DOHH2 (cell line): Measurements from ENCODE around the gene DMRT1.
A peak's percentile ranks its signal among the peaks of the same experiment; 100 is the strongest.

Experiments used
- EZH2phosphoT487 ChIP-seq: fragments of 200-600 bp; sonication (generic); IDR thresholded peaks from 2 replicates; pipeline ENCODE4 v1.6.1; 2017; ENCODE audit warnings: borderline replicate concordance, mild to moderate bottlenecking, antibody characterized with exemption, low read length, moderate library complexity, mixed read lengths
- TF ChIP-seq, protein P1 (sequence below): fragments of 200-600 bp; sonication (generic); IDR thresholded peaks from one replicate; pipeline ENCODE4 v1.5.1; 2014; ENCODE audit warnings: antibody characterized with exemption, mild to moderate bottlenecking, low read depth, low read length; ENCODE audit not compliant: poor library complexity, severe bottlenecking

DNA sequence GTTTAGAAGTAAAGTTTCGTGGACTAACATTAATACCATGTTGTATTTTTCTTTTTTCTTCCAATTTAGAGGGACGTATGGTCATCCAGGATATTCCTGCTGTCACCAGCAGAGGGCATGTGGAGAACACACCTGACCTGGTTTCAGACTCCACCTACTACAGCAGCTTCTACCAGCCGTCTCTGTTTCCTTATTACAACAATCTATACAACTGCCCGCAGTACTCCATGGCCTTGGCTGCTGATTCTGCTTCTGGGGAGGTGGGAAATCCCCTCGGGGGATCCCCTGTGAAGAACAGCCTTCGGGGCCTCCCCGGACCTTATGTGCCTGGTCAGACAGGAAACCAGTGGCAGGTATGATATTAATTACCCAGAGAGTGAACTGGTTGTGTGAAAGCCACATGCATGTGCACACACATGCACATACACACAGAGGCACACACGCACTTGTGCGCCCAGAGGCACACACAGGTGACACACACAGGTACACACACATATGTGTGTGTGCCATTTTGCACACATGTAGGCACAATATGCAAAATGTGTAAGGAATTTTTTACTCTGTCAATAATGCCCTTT lies 52.4 kb downstream of the DMRT1 start:
- TF ChIP-seq, protein P1, sequence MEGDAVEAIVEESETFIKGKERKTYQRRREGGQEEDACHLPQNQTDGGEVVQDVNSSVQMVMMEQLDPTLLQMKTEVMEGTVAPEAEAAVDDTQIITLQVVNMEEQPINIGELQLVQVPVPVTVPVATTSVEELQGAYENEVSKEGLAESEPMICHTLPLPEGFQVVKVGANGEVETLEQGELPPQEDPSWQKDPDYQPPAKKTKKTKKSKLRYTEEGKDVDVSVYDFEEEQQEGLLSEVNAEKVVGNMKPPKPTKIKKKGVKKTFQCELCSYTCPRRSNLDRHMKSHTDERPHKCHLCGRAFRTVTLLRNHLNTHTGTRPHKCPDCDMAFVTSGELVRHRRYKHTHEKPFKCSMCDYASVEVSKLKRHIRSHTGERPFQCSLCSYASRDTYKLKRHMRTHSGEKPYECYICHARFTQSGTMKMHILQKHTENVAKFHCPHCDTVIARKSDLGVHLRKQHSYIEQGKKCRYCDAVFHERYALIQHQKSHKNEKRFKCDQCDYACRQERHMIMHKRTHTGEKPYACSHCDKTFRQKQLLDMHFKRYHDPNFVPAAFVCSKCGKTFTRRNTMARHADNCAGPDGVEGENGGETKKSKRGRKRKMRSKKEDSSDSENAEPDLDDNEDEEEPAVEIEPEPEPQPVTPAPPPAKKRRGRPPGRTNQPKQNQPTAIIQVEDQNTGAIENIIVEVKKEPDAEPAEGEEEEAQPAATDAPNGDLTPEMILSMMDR: peak; percentile 88
- no peak for TF ChIP-seq EZH2phosphoT487
